HepG2 (cell line): Measurements from ENCODE around the gene SNRNP48.

Experiments used
- LRRFIP1 ChIP-seq: sonication (generic); formaldehyde crosslinking; conservative IDR thresholded peaks from 2 replicates; pipeline ENCODE4 v1.4.0; 2020; ENCODE audit warnings: missing genetic modification reagents
- RERE ChIP-seq: IDR thresholded peaks from 2 replicates; pipeline ENCODE4 v1.6.1; 2016; ENCODE audit warnings: low read depth, missing genetic modification reagents, missing compliant biosample characterization
- ZBTB4 ChIP-seq: sonication (generic); formaldehyde crosslinking; IDR thresholded peaks from 2 replicates; pipeline ENCODE4 v1.4.0; 2020; ENCODE audit warnings: missing genetic modification reagents, mild to moderate bottlenecking, borderline replicate concordance
- ZNF282 ChIP-seq: fragments of 450-650 bp; IDR thresholded peaks from 2 replicates; pipeline ENCODE4 v1.6.1; 2018; ENCODE audit not compliant: partially characterized antibody

GRCh38 chr6:7604506-7604905 lies 14.5 kb downstream of the SNRNP48 start:
- TF ChIP-seq LRRFIP1 (CRISPR knock-in tag) (no peak), ZNF282 (no peak), ZBTB4 (CRISPR knock-in tag) (no peak), RERE (CRISPR knock-in tag) (no peak)
